Neuronal stem cell (in vitro differentiated cells): ENCODE data around the gene PCGF3.

Experiments
- DNase-seq: peaks from one replicate; pipeline ENCODE4 v3.0.0-alpha.2; 2013; ENCODE audit warnings: low spot score
- H2AFZ ChIP-seq: one replicate; pipeline ENCODE4 v1.6.1; 2013; ENCODE audit warnings: mild to moderate bottlenecking, low read length, inconsistent platforms
- H2AK5ac ChIP-seq: 2 replicates; pipeline ENCODE4 v1.6.1; 2013; ENCODE audit warnings: low read depth, mild to moderate bottlenecking, inconsistent platforms, low read length, moderate library complexity, mixed read lengths
- H2BK120ac ChIP-seq: 2 replicates; pipeline ENCODE4 v1.6.1; 2013; ENCODE audit warnings: low read depth, mild to moderate bottlenecking, inconsistent platforms, low read length, moderate library complexity, mixed read lengths
- H2BK12ac ChIP-seq: one replicate; pipeline ENCODE4 v1.6.1; 2013; ENCODE audit warnings: low read length, inconsistent platforms
- H2BK15ac ChIP-seq: 2 replicates; pipeline ENCODE4 v1.6.1; 2013; ENCODE audit warnings: mild to moderate bottlenecking, low read length, inconsistent platforms, mixed read lengths
- H2BK5ac ChIP-seq: one replicate; pipeline ENCODE4 v1.6.1; 2013; ENCODE audit warnings: inconsistent platforms, mild to moderate bottlenecking, low read length, moderate library complexity
- H3K14ac ChIP-seq: one replicate; pipeline ENCODE4 v1.6.1; 2013; ENCODE audit warnings: low read length, inconsistent platforms
- H3K18ac ChIP-seq: 2 replicates; pipeline ENCODE4 v1.6.1; 2013; ENCODE audit warnings: low read length, inconsistent platforms
- H3K23ac ChIP-seq: 2 replicates; pipeline ENCODE4 v1.6.1; 2013; ENCODE audit warnings: low read depth, mild to moderate bottlenecking, mixed read lengths, low read length, inconsistent platforms; ENCODE audit not compliant: poor library complexity
- H3K27ac ChIP-seq: replicated peaks from 3 replicates; pipeline ENCODE4 v1.5.1; 2013; ENCODE audit warnings: low read length, inconsistent platforms
- H3K27me3 ChIP-seq, 3 experiments: 2 replicates each; pipeline ENCODE4 v1.6.1; 2013; ENCODE audit warnings: low read length in 3 of 3, mild to moderate bottlenecking in 2 of 3, inconsistent platforms in 1 of 3, low read depth in 1 of 3, mixed read lengths in 1 of 3, moderate library complexity in 1 of 3; ENCODE audit not compliant: control insufficient read depth in 3 of 3, insufficient read depth in 3 of 3
- H3K36me3 ChIP-seq, 2 donors: replicated peaks in 1 of 2; 2 replicates each; pipeline ENCODE4 v1.6.1; 2013; ENCODE audit warnings: low read length in 2 of 2; ENCODE audit not compliant: control insufficient read depth in 2 of 2, insufficient read depth in 2 of 2
- H3K4ac ChIP-seq: 2 replicates; pipeline ENCODE4 v1.6.1; 2013; ENCODE audit warnings: inconsistent platforms, mild to moderate bottlenecking, low read length, moderate library complexity
- H3K4me1 ChIP-seq, 2 donors: 1 replicate in 1 of 2; 2 replicates in 1 of 2; pipeline ENCODE4 v1.6.1; 2013; ENCODE audit warnings: low read length in 2 of 2, low read depth in 1 of 2; ENCODE audit not compliant: control insufficient read depth in 2 of 2, insufficient read depth in 1 of 2
- H3K4me2 ChIP-seq: one replicate; pipeline ENCODE4 v1.6.1; 2013; ENCODE audit warnings: mild to moderate bottlenecking, low read length, inconsistent platforms; ENCODE audit not compliant: insufficient read depth, poor library complexity, severe bottlenecking
- H3K4me3 ChIP-seq, 2 donors: 2 replicates each; pipeline ENCODE4 v1.5.1; 2013; ENCODE audit warnings: low read length in 2 of 2, mild to moderate bottlenecking in 2 of 2, inconsistent platforms in 1 of 2, moderate library complexity in 1 of 2
- H3K79me1 ChIP-seq: one replicate; pipeline ENCODE4 v1.6.1; 2013; ENCODE audit warnings: low read depth, mild to moderate bottlenecking, inconsistent platforms, low read length, moderate library complexity
- H3K9ac ChIP-seq: one replicate; pipeline ENCODE4 v1.6.1; 2013; ENCODE audit warnings: mild to moderate bottlenecking, low read depth, low read length, inconsistent platforms; ENCODE audit not compliant: poor library complexity
- H3K9me3 ChIP-seq, 2 donors: replicated peaks in 1 of 2; 2 replicates each; pipeline versions ENCODE3 to v1.6.1; 2013; ENCODE audit warnings: low read length in 2 of 2, mild to moderate bottlenecking in 2 of 2, inconsistent platforms in 1 of 2, low read depth in 1 of 2, mixed read lengths in 1 of 2, moderate library complexity in 1 of 2; ENCODE audit not compliant: control insufficient read depth in 2 of 2, insufficient read depth in 1 of 2
- H4K8ac ChIP-seq: one replicate; pipeline ENCODE4 v1.6.1; 2013; ENCODE audit warnings: low read depth, mild to moderate bottlenecking, inconsistent platforms, low read length, moderate library complexity
- H4K91ac ChIP-seq: one replicate; pipeline ENCODE4 v1.6.1; 2013; ENCODE audit warnings: low read length, low read depth, mild to moderate bottlenecking, inconsistent platforms; ENCODE audit not compliant: poor library complexity
- WGBS, 2 donors: extraction: QIAGEN DNeasy Blood & Tissue Kit; methylation state at CpG; one replicate each; pipeline ENCODE4 v1.1.7; 2013; ENCODE audit warnings: missing lambda C conversion rate in 2 of 2, mixed read lengths in 1 of 2; ENCODE audit not compliant: insufficient read length in 2 of 2, insufficient replicate concordance in 1 of 2; ENCODE audit errors: extremely low coverage in 2 of 2; 5-methylcytosine and 5-hydroxymethylcytosine counted together

Gene PCGF3

DNA sequence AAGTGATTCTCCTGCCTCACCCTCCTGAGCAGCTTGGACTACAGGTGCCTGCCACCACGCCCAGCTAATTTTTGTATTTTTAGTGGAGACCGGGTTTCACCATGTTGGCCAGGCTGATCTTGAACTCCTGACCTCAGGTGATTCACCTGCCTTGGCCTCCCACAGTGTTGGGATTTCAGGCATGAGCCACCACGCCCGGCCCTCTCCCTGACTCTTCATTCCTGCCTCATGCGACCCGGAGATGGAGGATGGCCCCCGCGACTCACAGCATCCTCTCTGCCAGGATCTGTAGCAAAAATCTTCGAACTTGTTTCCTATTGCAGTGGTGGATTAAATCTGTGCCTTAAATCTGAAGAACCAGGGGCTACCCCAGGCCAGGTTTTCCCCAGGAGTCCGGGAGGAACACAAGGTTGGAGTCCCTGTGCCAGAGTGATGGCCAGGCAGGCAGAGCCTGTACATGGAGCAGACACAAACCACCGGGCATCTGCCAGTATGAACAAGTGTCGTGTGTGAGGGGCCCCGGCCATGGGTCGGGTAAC lies 108.7 kb downstream of the PCGF3 start:
- no peak overlapping the region for H2AFZ ChIP-seq
- no peak overlapping the region for H2AK5ac ChIP-seq
- H2BK12ac ChIP-seq: no peak overlapping the region
- no peak overlapping the region for H3K4ac ChIP-seq
- no CpG with 5 or more reads among the region's 14 CpGs for WGBS, 2 donors
- H3K27me3 ChIP-seq: peaks cover 0 to 14% (median 13%) of the 10 kb centered on the region in 3 experiments
- DNase-seq: no peak
- H2BK120ac ChIP-seq: no peak overlapping the region
- no peak overlapping the region for H3K27ac ChIP-seq
- no peaks in the 10 kb centered on the region for H3K4me1 ChIP-seq
- H4K91ac ChIP-seq: no peak overlapping the region
- H3K4me2 ChIP-seq: no peak overlapping the region
- H2BK15ac ChIP-seq: no peak overlapping the region
- no peak overlapping the region for H3K4me3 ChIP-seq
- no peak overlapping the region for H3K9ac ChIP-seq
- H3K36me3 ChIP-seq: no peaks in the 10 kb centered on the region
- H2BK5ac ChIP-seq: no peak overlapping the region
- H3K14ac ChIP-seq: no peak overlapping the region
- no peak overlapping the region for H3K23ac ChIP-seq
- no peak overlapping the region for H3K18ac ChIP-seq
- peaks cover 0 to 2% of the 10 kb centered on the region in 2 donors for H3K9me3 ChIP-seq
- no peaks in the 10 kb centered on the region for H3K79me1 ChIP-seq
- H4K8ac ChIP-seq: no peak overlapping the region

DNA sequence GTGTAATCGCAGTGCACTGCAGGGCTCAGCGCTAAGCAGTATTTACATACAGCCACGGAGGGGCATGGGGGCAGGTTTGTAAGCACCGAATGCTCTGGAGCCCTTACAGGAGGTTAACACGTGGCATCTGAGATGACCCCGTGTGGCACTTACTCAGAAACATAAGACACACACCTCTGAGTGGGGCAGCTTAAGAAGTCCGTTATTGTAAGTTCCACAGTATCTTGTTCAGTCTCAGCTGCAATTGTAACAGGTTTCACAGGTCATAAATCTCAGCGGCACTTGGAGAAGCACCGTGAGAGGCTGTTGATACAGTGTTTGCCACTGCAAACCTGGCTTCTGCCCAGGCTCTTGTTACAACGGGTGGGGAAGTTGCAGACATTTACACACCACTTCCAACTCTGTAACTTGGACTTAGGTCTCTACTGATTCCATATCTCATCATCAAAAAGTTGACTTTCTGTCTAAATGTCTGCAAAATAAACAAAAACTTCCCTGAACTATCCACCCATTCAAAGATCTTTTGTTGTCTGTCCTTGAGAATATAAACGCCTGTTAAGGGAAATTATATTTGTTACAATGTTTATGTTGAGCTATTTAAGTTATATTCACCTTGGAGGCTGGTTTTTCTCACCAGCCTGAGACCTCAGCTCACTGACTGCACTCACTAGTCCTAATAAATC lies 110.0 kb downstream of the PCGF3 start:
- no peak overlapping the region for H2AK5ac ChIP-seq
- no peaks in the 10 kb centered on the region for H3K9me3 ChIP-seq
- H3K79me1 ChIP-seq: no peaks in the 10 kb centered on the region
- H3K4me1 ChIP-seq: no peaks in the 10 kb centered on the region
- H2AFZ ChIP-seq: no peak overlapping the region
- H2BK15ac ChIP-seq: no peak overlapping the region
- H2BK120ac ChIP-seq: no peak overlapping the region
- H3K9ac ChIP-seq: no peak overlapping the region
- H3K27ac ChIP-seq: no peak overlapping the region
- H3K36me3 ChIP-seq: no peaks in the 10 kb centered on the region
- WGBS, 2 donors: no CpG with 5 or more reads among the region's 11 CpGs
- peaks cover 0 to 15% (median 13%) of the 10 kb centered on the region in 3 experiments for H3K27me3 ChIP-seq
- no peak overlapping the region for H3K14ac ChIP-seq
- no peak overlapping the region for H3K4me3 ChIP-seq
- no peak overlapping the region for H2BK5ac ChIP-seq
- DNase-seq: no peak
- H2BK12ac ChIP-seq: no peak overlapping the region
- no peak overlapping the region for H3K4ac ChIP-seq
- no peak overlapping the region for H4K91ac ChIP-seq
- no peak overlapping the region for H3K18ac ChIP-seq
- no peak overlapping the region for H3K4me2 ChIP-seq
- no peak overlapping the region for H4K8ac ChIP-seq
- H3K23ac ChIP-seq: no peak overlapping the region

GRCh38 chr4:818106-818921 lies 112.7 kb downstream of the PCGF3 start:
- Histone ChIP-seq H3K4me2 (no peak overlapping the region), H3K4ac (no peak overlapping the region), H2AFZ (no peak overlapping the region), H2BK5ac (no peak overlapping the region), H3K27me3 (peaks cover 0 to 35% (median 25%) of the 10 kb centered on the region in 3 experiments), H3K14ac (peak overlapping the region; percentile 56), H3K9ac (no peak overlapping the region), H3K27ac (no peak overlapping the region), H2BK120ac (no peak overlapping the region), H3K4me1 (peaks cover 0 to 2% of the 10 kb centered on the region in 2 donors), H3K18ac (no peak overlapping the region), H2BK15ac (no peak overlapping the region), H3K79me1 (no peaks in the 10 kb centered on the region), H4K8ac (no peak overlapping the region), H3K4me3 (no peak overlapping the region), H3K36me3 (no peaks in the 10 kb centered on the region), H2BK12ac (no peak overlapping the region), H2AK5ac (no peak overlapping the region), H3K23ac (no peak overlapping the region), H4K91ac (no peak overlapping the region), H3K9me3 (peaks cover 0 to 1% of the 10 kb centered on the region in 2 donors)
- no CpG with 5 or more reads among the region's 42 CpGs for WGBS, 2 donors
- no peak for DNase-seq
